ENCODE data around the gene DLG2. TPM values are rescaled to one million over a fixed set of nuclear protein-coding genes. Genes with fewer than 3 reads are reported as not detected.

Gene DLG2
- total and polyA plus RNA-seq, 2 donors (not counting 3 experiments of a cell fraction or from before 2014, with no cell fraction given) = 0.15 to 1.1 TPM

GRCh38 chr11:84857746-84858145 lies 769.4 kb downstream of the DLG2 start:
- dilution Hi-C loops (cut with MboI; ENCODE audit: extremely low pct_ligation_motif_present, low sequenced_read_pairs) = no loop called here
- no peak overlapping the region for H3K27ac ChIP-seq (ENCODE audit: insufficient read depth, low read depth, low read length)
- CTCF ChIA-PET = no interaction called here
- no peaks in the 10 kb centered on the region for H3K79me2 ChIP-seq (ENCODE audit: control insufficient read depth, insufficient read depth, low read length)
- H3K9me1 ChIP-seq (replicated peaks; ENCODE audit: control insufficient read depth, extremely low read depth, insufficient read depth, low read length) = no peaks in the 10 kb centered on the region
- FAIRE-seq = no peak
- no peaks in the 10 kb centered on the region for H4K20me1 ChIP-seq (replicated peaks; ENCODE audit: control insufficient read depth, extremely low read depth, insufficient read depth, low read length)
- BruUV-seq (replicated peaks) = no TSS peak
- H3K9me3 ChIP-seq (replicated peaks; ENCODE audit: control insufficient read depth, insufficient read depth, low read length) = peaks cover 1% of the 10 kb centered on the region
- intact Hi-C loops (cut with micrococcal nuclease) = no loop called here
- no peak overlapping the region for H3K4me3 ChIP-seq (replicated peaks in 1 of 3; ENCODE audit: insufficient read depth in 1 of 3, low read depth in 1 of 3, low read length in 3 of 3)
- no peak for DNase-seq (ENCODE audit: low read depth, low spot score)
- H3K4me2 ChIP-seq (ENCODE audit: insufficient read depth, low read length) = no peak overlapping the region
- no peak for TF ChIP-seq EZH2 (IDR thresholded peaks at IDR 0.05; ENCODE audit: borderline replicate concordance, low read depth, low read length, severe bottlenecking)
- TF ChIP-seq GATA2 (IDR thresholded peaks at IDR 0.05; ENCODE audit: insufficient read depth, insufficient read length, low read depth, low read length) = no peak
- no peak for TF ChIP-seq JUN (IDR thresholded peaks at IDR 0.05; ENCODE audit: borderline replicate concordance, insufficient read depth, insufficient read length, low read depth)
- TF ChIP-seq MYC (IDR thresholded peaks at IDR 0.05; ENCODE audit: low read depth, low read length) = no peak
- TF ChIP-seq CTCF (IDR thresholded peaks at IDR 0.05; ENCODE audit: extremely low read depth in 1 of 2, insufficient read depth in 1 of 2, low read depth in 1 of 2, low read length in 2 of 2) = no peak
- no peak for TF ChIP-seq FOS (IDR thresholded peaks at IDR 0.05; ENCODE audit: borderline replicate concordance, insufficient read depth, low read length)
- no peak for TF ChIP-seq POLR2AphosphoS5 (IDR thresholded peaks at IDR 0.05; ENCODE audit: insufficient read depth, low read depth, low read length)
- no peak for TF ChIP-seq MAX (IDR thresholded peaks at IDR 0.05; ENCODE audit: insufficient read depth, insufficient read length)
- H2AFZ ChIP-seq (ENCODE audit: low read depth, low read length) = no peak overlapping the region
- no peaks in the 10 kb centered on the region for H3K27me3 ChIP-seq (ENCODE audit: control insufficient read depth in 2 of 2, insufficient read depth in 2 of 2, low read length in 2 of 2)
- H3K36me3 ChIP-seq (ENCODE audit: control insufficient read depth in 2 of 2, extremely low read depth in 1 of 2, insufficient read depth in 2 of 2, low read length in 2 of 2) = no peaks in the 10 kb centered on the region
- H3K9ac ChIP-seq (replicated peaks; ENCODE audit: extremely low read depth, insufficient read depth, low read length) = no peak overlapping the region
- no peaks in the 10 kb centered on the region for H3K4me1 ChIP-seq (ENCODE audit: control insufficient read depth, extremely low read depth, insufficient read depth, low read length)
- POLR2A ChIA-PET = no interaction called here
